Effector memory CD4-positive, alpha-beta T cell (primary cell): Measurements from ENCODE around the gene FNIP2.
"Not testable (repeated sequence)": the region's sequence is repeated elsewhere in the genome, so short reads cannot be mapped to it uniquely, and the experiment has no call there.

Experiments
- DNase-seq, 3 donors: peaks; one replicate each; pipeline ENCODE4 v3.0.0-alpha.2; 2020
- H3K27ac ChIP-seq: 2 replicates; pipeline ENCODE4 v1.7.0; 2013; ENCODE audit warnings: mild to moderate bottlenecking, low read length, moderate library complexity; ENCODE audit not compliant: insufficient read depth, poor library complexity, severe bottlenecking
- H3K27me3 ChIP-seq: replicated peaks from 2 replicates; pipeline ENCODE4 v1.7.0; 2013; ENCODE audit warnings: mild to moderate bottlenecking, low read length; ENCODE audit not compliant: insufficient read depth, control insufficient read depth, poor library complexity, severe bottlenecking
- H3K36me3 ChIP-seq: 2 replicates; pipeline ENCODE4 v1.7.0; 2013; ENCODE audit warnings: mild to moderate bottlenecking, low read length, moderate library complexity; ENCODE audit not compliant: control insufficient read depth, insufficient read depth
- H3K4me1 ChIP-seq: 2 replicates; pipeline ENCODE4 v1.7.0; 2013; ENCODE audit warnings: low read length, mild to moderate bottlenecking; ENCODE audit not compliant: control insufficient read depth, insufficient read depth, poor library complexity, severe bottlenecking
- H3K4me3 ChIP-seq: 2 replicates; pipeline ENCODE4 v1.7.0; 2013; ENCODE audit warnings: low read length, low read depth, mild to moderate bottlenecking; ENCODE audit not compliant: insufficient read depth, poor library complexity, severe bottlenecking
- H3K9me3 ChIP-seq: 2 replicates; pipeline ENCODE4 v1.7.0; 2013; ENCODE audit warnings: mild to moderate bottlenecking, low read length, moderate library complexity; ENCODE audit not compliant: control insufficient read depth

Gene FNIP2

GRCh38 chr4:158956918-158957317 lies 188.1 kb downstream of the FNIP2 start:
- not testable (repeated sequence) for H3K27me3 ChIP-seq, H3K9me3 ChIP-seq, DNase-seq, H3K36me3 ChIP-seq, H3K27ac ChIP-seq, H3K4me3 ChIP-seq, H3K4me1 ChIP-seq
